HG02763 (cell line): ENCODE results near the gene CST9.
"Not testable (repeated sequence)": the region's sequence is repeated elsewhere in the genome, so short reads cannot be mapped to it uniquely, and the experiment has no call there.

Source experiments
- ATAC-seq: cut with Tn5 transposase; IDR thresholded peaks from one replicate; pipeline ENCODE4 v1.9.1; 2021; ENCODE audit warnings: mild to moderate bottlenecking, moderate library complexity; ENCODE audit not compliant: unreplicated experiment

The CST9 gene

GRCh38 chr20:23624324-23624691 is 18.6 kb upstream of the CST9 start:
- ATAC-seq, result no peak

DNA sequence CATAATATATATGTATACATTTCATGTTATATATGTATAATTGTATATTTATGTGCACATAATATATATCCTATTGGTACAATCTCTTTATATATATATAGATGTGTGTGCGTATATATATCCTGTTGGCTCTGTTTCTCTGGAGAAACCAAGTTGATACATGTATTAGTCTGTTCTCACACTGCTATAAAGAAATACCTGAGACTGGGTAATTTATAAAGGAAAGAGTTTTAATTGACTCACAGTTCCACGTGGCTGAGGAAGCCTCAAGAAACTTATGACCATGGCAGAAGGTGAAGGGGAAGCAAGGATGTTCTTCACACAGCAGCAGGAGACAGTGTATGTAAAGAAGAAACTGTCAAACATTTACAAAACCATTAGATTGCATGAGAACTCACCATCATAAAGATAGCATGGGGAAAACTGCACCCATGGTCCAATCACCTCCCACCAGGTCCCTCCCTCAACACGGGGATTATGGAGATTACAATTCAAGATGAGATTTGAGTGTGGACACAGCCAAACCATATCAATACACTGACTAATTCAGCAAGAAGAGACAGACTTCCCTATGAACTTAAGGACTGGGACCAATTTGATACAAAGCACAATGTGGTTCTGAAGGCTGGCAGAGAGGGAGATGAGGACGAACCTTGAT is 18.1 kb upstream of the CST9 start:
- no peak for ATAC-seq

GRCh38 chr20:23622839-23623343 is 17.2 kb upstream of the CST9 start:
- ATAC-seq, result no peak

DNA sequence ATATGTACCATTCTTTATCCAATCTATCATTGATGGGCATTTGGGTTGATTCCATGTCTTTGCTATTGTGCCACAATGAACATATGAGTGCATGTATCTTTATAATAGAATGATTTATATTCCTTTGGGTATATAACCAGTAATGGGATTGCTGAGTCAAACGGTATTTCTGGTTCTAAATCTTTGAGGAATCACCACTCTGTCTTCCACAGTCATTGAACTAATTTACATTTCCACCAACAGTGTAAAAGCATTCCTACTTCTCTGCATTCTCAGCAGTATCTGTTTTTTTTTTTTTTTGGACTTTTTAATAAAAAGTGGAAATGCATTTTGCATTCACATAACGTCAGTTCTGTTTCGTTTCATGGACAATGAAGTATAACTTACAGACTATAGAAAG is 16.7 kb upstream of the CST9 start:
- ATAC-seq, result not testable (repeated sequence)

DNA sequence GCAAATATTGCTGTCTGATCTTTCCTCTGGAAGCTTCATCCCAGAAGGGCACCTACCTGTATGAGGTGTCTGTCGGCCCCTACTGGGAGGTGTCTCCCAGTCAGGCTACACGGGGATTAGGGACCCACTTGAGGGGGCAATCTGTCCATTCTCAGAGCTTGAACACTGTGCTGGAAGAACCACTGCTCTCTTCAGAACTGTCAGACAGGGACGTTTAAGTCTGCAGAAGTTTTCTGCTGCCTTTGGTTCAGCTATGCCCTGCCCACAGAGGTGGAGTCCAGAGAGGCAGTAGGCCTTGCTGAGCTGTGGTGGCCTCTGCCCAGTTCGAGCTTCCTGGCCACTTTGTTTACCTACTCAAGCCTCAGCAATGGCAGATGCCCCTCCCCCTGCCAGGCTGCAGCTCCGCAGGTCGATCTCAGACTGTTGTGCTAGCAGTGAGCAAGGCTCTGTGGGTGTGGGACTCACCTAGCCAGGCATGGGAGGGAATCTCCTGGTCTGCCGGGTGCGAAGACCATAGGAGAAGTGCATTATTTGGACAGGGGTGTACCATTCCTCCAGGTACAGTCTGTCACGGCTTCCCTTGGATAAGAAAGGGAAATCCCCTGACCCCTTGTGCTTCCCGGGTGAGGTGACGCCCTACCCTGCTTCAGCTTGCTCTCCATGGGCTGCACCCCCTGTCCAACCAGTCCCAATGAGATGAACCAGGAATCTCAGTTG is 15.1 kb upstream of the CST9 start:
- not testable (repeated sequence) for ATAC-seq

- no peak for ATAC-seq
Observed at GRCh38 chr20:23614163-23614562, 8.4 kb upstream of the CST9 start.

GRCh38 chr20:23613676-23614075 is 8.0 kb upstream of the CST9 start:
- no peak for ATAC-seq

DNA sequence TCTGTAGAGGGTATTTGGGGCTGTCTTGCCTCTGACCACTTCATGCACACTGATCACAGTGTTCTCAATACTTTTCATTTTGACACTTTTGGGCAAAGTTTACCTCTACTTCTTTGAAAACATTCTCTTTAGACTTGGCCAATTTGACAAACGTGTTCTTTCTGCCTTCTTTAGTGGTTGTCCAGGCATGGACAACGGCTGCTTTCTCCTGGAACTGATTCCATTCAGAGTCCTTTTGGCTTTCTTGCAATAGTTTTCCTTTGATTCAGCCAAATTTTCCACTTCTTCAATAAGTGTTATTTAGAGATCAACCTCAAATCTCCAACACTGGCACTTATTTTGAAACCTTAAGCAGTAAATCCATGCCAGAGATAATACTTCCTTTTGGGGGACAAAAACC is 6.7 kb upstream of the CST9 start:
- ATAC-seq, result no peak

GRCh38 chr20:23609486-23610109 is 3.9 kb upstream of the CST9 start:
- no peak for ATAC-seq

DNA sequence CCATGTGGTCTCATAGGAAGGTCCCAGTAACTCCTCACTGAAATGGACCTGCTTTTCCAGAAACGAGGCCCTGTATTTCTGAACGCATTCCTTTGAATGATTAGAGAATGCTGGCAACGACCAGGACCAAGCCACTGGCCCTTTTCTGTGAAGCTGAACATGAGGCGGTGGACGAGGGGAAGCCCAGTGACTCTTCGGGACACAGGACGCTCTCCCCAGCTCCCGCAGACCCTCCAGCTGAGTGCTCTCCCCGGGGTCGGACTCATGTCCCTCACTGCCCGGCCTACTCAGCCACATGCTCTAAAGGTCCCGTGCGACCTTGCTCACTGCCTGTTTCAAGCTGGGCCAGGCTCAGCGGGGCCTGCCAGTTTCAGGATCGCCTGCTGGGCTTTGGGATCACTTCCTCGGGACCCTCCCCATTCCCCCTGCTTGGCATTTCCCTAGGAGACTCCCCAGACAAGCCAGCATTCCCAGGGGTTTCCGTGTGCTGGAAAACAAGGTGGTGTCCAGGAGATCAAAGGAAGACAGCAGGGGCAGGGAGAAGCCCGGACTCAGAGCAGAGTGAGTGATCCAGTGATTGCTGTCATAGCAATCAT is 2.6 kb upstream of the CST9 start:
- no peak for ATAC-seq

- no peak for ATAC-seq
Observed at GRCh38 chr20:23607497-23608245, 2.0 kb upstream of the CST9 start.

- ATAC-seq, result peak; percentile 88
Observed at GRCh38 chr20:23606652-23607049, 934 bp upstream of the CST9 start.

- ATAC-seq, result no peak
Observed at GRCh38 chr20:23604306-23604705, 1.4 kb downstream of the CST9 start.

GRCh38 chr20:23603321-23603720 is 2.4 kb downstream of the CST9 start:
- no peak for ATAC-seq

DNA sequence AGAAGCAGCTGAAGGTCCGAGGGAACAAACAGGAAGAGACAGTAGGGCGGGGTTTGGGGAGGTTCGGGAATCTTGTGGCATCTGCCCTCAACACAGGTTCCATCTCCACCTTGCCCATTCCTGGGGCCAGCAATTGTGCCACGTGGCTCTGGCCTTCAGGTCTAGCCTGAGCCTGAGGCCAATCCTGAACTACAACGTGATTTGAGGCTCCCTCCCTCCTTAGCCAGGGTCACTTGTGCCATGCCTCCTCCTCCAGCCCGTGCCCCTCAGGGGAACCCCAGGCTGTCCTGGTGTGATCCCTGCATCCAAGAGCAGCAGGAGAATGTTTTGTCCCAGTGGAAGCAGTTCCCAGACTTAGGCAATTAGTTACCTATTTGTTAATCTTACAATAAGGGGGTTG is 3.0 kb downstream of the CST9 start:
- no peak for ATAC-seq

DNA sequence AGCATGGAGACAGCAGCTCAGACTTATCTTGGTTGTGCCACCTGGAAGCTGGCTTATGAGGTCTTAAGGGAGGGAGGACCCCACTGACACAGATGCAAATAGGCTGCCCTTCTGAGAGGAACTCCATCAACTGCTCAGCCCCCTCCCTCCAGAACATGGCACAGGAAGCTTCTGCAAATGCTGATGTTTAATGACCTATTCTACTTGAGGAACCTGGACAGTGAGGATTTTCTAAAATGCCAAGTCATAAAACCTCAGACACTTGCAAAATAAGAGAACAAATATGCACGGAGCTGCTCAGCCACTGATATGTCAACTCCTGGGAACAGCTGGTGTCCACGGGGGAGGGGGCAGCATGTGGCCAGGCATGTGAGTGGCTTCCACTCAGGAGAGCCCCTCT is 3.5 kb downstream of the CST9 start:
- ATAC-seq, result no peak

DNA sequence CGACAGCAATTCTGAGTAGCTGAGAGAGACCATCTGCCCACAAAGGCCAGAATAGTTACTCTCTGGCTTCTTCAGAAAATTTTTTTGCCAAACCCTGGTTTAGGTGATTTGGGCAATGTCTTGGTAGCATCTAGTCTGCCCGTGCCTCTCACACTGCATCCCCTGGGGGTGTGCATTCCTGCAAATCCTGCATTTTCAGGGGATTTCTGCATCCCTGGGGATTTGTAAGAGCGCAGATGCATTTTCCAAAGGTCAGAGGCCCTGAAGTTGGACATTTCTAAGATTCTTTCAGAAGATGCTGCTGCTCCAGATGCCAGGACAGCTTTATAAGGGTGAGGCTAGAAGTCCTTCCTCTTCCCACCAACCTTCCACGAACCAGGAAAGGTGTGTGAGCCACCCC is 4.0 kb downstream of the CST9 start:
- no peak for ATAC-seq

GRCh38 chr20:23598481-23598880 is 7.2 kb downstream of the CST9 start:
- no peak for ATAC-seq

DNA sequence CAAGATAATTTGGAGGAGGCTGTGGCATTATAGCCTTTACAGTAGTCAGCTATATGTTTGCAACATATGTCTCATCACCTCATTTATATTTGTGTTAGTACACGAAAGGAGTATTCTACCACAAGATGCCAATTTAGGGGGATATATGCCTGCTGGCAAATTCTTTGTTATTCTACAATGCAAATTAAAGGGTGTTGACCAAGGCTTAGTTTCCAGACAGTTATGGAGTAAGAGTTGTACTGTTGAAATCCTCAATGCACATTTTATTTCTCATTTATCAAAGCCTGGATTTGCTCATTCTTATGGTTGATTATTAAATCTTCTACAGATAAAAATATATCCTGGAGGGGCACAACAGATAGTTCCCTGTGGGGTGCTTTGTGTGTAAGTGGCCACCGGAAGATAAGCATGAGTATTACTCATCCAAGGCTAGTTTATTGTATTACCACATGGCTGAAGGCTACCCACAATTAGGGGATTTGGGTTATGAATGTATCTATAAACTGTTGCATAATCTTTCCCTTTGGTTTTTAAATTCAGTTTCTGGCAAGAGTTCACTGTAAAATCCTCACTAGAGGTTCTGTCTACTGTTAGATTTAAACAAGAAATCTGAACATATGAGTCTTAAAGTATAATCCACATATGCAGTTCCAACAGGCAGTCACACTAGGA is 9.0 kb downstream of the CST9 start:
- no peak for ATAC-seq

GRCh38 chr20:23595941-23596340 is 9.8 kb downstream of the CST9 start:
- no peak for ATAC-seq
